Activated CD4-positive, alpha-beta T cell treated with anti-CD3 and anti-CD28 coated beads, Interleukin-2, amount 50 U/mL, for 16 hours (primary cell): Measurements from ENCODE around the gene PCDHGA8.
"Not testable (repeated sequence)": the region's sequence is repeated elsewhere in the genome, so short reads cannot be mapped to it uniquely, and the experiment has no call there.

Experiments
- DNase-seq: peaks from one replicate; pipeline ENCODE4 v3.0.0-alpha.2; 2020

The PCDHGA8 gene

DNA sequence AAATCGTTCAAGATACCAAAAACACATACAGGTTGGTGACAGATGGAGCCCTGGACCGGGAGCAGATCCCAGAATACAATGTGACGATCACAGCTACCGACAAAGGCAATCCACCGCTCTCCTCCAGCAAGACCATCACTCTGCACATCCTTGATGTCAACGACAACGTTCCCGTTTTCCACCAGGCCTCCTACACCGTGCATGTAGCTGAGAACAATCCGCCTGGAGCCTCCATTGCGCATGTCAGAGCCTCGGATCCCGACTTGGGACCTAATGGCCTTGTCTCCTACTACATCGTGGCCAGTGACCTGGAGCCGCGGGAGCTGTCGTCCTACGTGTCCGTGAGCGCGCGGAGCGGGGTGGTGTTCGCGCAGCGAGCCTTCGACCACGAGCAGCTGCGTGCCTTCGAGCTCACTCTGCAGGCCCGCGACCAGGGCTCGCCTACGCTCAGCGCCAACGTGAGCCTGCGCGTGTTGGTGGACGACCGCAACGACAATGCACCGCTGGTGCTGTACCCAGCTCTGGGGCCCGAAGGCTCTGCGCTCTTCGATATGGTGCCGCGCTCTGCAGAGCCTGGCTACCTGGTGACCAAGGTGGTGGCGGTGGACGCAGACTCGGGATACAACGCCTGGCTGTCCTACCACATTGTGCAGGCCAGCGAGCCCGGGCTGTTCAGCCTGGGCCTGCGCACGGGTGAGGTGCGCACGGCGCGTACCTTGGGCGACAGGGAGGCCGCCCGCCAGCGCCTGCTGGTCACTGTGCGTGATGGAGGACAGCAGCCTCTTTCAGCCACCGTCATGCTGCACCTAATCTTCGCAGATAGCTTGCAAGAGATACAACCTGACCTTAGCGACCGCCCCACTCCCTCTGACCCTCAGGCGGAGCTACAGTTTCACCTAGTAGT lies 20.6 kb upstream of the PCDHGA8 start:
- DNase-seq, result no peak

DNA sequence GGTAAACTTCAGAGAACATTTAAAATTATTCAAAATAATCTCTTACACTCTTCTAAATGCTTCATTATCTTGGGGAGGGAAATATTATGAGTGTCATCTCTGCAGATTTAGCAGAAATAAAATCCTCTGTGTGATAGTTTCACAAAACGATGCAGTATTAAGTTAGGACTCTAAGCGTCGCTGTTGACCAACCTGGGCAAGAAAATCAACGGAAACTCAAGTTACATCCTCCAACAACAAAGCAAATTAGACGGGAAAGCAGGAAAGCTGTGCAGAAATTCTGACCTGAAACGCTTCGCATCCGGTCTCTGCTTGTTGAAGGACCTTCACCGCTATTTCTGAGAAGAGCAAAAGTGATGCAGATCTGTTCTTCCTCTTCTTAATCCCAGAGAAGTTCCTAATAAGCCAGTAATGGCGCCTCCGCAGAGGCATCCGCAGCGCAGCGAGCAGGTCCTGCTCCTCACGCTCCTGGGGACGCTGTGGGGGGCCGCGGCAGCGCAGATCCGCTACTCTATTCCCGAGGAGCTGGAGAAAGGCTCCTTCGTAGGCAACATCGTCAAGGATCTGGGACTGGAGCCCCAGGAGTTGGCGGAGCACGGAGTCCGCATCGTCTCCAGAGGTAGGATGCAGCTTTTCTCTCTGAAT lies 18.6 kb upstream of the PCDHGA8 start, which contains the start of gene PCDHGA6:
Gene PCDHGA6 (plus strand): TSS at position 219 of the 645 bp plus-strand sequence. CDS start 193 bp downstream, at position 412.
- DNase-seq, result peak; percentile 6

DNA sequence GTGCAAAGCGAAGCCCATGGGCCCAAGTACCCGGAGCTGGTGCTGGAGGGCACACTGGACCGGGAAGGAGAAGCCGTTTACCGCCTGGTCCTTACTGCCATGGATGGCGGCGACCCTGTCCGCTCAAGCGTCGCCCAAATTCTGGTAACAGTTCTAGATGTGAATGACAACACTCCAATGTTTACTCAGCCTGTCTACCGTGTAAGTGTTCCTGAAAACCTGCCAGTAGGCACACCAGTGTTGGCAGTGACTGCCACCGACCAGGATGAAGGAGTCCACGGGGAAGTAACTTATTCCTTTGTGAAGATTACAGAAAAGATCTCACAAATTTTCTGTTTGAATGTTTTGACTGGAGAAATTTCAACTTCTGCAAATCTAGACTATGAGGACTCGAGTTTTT lies 17.8 kb upstream of the PCDHGA8 start:
- no peak for DNase-seq

DNA sequence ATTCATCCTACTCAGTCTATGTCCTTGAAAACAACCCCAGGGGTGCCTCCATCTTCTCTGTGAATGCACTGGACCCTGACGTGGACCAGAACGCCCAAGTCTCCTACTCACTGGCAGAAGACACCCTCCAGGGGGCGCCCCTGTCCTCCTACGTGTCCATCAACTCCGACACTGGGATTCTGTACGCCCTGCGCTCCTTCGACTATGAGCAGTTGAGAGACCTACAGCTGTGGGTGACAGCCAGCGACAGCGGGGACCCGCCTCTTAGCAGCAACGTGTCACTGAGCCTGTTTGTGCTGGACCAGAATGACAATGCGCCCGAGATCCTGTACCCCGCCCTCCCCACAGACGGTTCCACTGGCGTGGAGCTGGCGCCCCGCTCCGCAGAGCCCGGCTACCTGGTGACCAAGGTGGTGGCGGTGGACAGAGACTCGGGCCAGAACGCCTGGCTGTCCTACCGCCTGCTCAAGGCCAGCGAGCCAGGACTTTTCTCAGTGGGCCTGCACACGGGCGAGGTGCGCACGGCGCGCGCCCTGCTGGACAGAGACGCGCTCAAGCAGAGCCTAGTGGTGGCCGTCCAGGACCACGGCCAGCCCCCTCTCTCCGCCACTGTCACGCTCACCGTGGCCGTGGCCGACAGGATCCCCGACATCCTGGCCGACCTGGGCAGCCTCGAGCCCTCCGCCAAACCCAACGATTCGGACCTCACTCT lies 16.8 kb upstream of the PCDHGA8 start:
- not testable (repeated sequence) for DNase-seq

DNA sequence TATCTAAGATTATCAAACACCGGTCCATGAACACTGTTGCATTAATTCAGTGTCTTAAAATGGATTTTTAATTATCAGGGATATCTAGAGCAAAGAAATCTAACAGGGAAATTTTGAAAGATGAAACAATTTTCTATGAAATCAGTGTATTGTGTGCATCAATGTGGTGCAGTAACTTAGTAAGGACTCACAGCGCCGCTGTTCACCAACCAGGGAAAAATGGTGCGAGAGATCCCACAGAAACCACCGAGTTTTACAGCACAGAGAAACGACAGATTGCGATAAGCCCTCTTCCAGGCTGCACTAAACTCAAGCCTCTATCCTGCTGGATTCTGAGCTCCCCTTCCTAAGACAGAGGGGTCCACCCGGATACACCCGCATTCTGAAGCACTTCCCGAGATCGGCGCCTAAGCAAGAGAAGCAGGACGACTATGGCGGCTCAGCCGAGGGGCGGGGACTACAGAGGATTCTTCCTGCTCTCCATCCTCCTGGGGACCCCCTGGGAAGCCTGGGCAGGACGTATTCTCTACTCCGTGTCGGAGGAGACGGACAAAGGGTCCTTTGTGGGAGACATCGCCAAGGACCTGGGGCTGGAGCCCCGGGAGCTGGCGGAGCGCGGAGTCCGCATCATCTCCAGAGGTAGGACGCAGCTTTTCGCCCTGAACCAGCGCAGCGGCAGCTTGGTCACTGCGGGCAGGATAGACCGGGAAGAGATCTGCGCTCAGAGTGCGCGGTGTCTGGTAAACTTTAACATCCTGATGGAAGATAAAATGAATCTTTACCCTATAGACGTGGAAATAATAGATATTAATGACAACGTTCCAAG lies 9.8 kb upstream of the PCDHGA8 start, which contains the start of gene PCDHGA7:
Gene PCDHGA7 (plus strand): TSS at position 274 of the 826 bp plus-strand sequence. CDS start 158 bp downstream, at position 432.
- no peak for DNase-seq

DNA sequence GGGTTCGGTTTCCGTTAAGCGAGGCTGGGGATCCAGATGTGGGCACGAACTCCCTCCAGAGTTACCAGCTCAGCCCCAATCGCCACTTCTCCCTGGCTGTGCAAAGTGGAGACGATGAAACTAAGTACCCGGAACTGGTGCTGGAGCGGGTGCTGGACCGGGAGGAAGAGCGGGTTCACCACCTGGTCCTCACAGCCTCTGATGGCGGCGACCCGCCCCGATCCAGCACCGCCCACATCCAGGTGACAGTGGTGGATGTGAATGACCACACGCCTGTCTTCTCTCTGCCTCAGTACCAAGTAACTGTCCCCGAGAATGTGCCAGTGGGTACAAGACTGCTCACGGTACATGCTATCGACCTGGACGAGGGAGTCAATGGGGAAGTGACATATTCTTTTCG lies 9.1 kb upstream of the PCDHGA8 start:
- no peak for DNase-seq

DNA sequence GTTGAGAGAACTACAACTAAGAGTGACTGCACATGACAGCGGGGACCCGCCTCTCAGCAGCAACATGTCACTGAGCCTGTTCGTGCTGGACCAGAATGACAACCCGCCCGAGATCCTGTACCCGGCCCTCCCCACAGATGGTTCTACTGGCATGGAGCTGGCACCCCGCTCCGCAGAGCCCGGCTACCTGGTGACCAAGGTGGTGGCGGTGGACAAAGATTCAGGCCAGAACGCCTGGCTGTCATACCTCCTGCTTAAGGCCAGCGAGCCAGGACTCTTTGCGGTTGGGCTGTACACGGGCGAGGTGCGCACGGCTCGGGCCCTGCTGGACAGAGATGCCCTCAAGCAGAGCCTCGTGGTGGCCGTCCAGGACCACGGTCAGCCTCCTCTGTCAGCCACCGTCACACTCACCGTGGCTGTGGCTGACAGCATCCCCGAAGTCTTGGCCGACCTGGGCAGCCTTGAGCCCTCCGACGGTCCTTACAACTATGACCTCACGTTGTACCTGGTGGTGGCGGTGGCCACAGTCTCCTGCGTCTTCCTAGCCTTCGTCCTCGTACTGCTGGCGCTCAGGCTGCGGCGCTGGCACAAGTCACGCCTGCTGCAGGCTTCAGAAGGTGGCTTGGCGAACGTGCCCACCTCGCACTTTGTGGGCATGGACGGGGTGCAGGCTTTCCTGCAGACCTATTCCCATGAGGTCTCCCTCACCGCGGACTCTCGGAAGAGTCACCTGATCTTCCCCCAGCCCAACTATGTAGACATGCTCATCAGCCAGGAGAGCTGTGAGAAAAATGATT lies 7.8 kb upstream of the PCDHGA8 start:
- DNase-seq, result no peak

DNA sequence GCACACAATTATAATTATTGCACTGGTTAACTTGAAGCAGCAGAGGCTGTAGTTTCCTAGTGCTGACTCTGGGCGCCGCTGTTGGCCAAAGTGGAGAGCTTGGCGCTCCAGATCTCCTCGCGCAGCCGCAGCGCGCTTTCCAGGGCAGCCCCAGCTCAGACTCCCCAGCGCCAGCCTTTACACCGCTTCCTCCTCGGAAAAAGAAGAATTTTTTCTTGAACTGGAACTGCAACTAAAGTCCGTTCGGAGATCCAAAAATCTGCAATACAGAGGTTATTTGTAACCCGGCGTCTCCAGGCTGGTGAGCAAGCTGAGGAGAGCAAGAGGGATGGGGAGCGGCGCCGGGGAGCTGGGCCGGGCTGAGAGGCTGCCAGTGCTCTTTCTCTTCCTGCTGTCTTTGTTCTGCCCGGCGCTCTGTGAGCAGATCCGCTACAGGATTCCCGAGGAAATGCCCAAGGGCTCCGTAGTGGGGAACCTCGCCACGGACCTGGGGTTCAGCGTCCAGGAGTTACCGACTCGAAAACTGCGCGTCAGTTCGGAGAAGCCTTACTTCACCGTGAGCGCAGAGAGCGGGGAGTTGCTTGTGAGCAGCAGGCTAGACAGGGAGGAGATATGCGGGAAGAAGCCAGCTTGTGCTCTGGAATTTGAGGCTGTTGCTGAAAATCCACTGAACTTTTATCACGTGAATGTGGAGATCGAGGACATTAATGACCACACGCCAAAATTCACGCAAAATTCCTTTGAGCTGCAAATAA lies 4.7 kb upstream of the PCDHGA8 start, which contains the start of gene PCDHGB4:
Gene PCDHGB4 (plus strand): TSS at position 142 of the 755 bp plus-strand sequence. CDS start 187 bp downstream, at position 329.
- DNase-seq, result peak; percentile 26

DNA sequence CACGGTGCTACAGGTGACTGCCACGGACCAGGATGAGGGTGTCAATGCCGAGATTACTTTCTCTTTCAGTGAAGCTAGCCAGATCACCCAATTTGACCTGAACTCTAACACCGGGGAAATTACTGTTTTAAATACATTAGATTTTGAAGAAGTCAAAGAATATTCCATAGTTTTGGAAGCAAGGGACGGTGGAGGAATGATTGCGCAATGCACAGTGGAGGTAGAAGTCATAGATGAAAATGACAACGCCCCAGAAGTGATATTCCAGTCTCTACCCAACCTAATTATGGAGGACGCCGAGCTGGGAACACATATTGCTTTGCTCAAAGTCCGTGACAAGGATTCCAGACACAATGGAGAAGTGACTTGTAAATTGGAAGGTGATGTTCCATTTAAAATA lies 3.8 kb upstream of the PCDHGA8 start:
- DNase-seq, result no peak

DNA sequence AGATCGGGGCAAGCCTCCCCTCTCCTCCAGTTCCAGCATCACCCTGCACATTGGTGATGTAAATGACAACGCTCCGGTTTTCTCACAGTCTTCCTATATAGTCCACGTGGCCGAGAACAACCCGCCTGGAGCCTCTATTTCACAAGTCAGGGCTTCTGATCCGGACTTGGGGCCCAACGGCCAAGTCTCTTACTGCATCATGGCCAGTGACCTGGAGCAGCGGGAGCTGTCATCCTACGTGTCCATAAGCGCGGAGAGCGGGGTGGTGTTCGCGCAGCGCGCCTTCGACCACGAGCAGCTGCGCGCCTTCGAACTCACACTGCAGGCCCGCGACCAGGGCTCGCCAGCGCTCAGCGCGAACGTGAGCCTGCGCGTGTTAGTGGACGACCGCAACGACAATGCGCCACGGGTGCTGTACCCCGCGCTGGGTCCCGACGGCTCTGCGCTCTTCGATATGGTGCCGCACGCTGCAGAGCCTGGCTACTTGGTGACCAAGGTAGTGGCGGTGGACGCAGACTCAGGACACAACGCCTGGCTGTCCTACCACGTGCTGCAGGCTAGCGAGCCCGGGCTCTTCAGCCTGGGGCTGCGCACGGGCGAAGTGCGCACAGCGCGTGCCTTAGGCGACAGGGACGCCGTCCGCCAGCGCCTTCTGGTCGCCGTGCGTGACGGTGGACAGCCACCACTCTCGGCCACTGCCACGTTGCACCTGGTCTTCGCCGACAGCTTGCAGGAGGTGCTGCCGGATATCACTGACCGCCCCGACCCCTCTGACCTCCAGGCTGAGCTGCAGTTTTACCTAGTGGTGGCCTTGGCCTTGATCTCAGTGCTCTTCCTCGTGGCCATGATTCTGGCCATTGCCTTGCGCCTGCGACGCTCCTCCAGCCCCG lies 3.0 kb upstream of the PCDHGA8 start:
- no peak for DNase-seq

DNA sequence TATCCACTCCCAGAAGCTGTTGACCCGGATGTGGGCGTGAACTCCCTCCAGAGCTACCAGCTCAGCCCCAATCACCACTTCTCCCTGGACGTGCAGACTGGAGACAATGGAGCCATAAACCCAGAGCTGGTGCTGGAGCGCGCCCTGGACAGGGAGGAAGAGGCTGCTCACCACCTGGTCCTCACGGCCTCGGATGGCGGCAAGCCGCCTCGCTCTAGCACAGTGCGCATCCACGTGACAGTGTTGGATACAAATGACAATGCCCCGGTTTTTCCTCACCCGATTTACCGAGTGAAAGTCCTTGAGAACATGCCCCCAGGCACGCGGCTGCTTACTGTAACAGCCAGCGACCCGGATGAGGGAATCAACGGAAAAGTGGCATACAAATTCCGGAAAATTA lies 834 bp downstream of the PCDHGA8 start:
- no peak for DNase-seq

DNA sequence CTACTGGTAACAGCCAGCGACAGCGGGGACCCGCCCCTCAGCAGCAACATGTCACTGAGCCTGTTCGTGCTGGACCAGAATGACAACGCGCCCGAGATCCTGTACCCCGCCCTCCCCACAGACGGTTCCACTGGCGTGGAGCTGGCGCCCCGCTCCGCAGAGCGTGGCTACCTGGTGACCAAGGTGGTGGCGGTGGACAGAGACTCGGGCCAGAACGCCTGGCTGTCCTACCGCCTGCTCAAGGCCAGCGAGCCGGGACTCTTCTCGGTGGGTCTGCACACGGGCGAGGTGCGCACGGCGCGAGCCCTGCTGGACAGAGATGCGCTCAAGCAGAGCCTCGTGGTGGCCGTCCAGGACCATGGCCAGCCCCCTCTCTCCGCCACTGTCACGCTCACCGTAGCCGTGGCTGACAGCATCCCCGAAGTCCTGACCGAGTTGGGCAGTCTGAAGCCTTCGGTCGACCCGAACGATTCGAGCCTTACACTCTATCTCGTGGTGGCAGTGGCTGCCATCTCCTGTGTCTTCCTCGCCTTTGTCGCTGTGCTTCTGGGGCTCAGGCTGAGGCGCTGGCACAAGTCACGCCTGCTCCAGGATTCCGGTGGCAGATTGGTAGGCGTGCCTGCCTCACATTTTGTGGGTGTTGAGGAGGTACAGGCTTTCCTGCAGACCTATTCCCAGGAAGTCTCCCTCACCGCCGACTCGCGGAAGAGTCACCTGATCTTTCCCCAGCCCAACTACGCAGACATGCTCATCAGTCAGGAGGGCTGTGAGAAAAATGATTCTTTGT lies 2.2 kb downstream of the PCDHGA8 start:
- DNase-seq, result not testable (repeated sequence)

DNA sequence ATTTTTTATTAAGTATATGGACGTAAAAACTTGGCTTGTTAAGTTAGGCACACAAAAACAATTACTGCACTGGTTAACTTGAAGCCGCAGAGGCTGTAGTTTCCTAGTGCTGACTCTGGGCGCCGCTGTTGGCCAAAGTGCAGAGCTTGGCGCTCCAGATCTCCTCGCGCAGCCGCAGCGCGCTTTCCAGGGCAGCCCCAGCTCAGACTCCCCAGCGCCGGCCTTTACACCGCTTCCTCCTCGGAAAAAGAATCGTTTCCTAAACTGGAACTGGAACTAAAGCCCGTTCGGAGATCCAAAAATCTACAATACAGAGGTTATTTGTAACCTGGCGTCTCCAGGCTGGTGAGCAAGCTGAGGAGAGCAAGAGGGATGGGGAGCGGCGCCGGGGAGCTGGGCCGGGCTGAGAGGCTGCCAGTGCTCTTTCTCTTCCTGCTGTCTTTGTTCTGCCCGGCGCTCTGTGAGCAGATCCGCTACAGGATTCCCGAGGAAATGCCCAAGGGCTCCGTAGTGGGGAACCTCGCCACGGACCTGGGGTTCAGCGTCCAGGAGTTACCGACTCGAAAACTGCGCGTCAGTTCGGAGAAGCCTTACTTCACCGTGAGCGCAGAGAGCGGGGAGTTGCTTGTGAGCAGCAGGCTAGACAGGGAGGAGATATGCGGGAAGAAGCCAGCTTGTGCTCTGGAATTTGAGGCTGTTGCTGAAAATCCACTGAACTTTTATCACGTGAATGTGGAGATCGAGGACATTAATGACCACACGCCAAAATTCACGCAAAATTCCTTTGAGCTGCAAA lies 5.5 kb downstream of the PCDHGA8 start, which contains the start of gene PCDHGB5:
Gene PCDHGB5 (plus strand): TSS at position 192 of the 796 bp plus-strand sequence. CDS start 181 bp downstream, at position 373.
- DNase-seq, result peak; percentile 48

DNA sequence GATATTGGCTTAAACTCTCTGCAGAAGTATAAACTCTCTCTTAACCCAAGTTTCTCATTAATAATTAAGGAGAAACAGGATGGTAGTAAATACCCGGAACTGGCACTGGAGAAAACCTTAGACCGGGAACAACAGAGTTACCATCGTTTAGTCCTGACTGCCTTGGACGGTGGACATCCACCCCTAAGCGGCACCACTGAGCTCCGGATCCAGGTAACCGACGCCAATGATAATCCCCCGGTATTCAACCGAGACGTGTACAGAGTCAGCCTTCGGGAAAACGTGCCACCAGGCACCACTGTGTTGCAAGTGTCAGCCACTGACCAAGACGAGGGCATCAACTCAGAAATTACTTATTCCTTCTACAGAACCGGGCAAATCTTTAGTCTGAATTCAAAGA lies 6.2 kb downstream of the PCDHGA8 start:
- DNase-seq, result no peak

DNA sequence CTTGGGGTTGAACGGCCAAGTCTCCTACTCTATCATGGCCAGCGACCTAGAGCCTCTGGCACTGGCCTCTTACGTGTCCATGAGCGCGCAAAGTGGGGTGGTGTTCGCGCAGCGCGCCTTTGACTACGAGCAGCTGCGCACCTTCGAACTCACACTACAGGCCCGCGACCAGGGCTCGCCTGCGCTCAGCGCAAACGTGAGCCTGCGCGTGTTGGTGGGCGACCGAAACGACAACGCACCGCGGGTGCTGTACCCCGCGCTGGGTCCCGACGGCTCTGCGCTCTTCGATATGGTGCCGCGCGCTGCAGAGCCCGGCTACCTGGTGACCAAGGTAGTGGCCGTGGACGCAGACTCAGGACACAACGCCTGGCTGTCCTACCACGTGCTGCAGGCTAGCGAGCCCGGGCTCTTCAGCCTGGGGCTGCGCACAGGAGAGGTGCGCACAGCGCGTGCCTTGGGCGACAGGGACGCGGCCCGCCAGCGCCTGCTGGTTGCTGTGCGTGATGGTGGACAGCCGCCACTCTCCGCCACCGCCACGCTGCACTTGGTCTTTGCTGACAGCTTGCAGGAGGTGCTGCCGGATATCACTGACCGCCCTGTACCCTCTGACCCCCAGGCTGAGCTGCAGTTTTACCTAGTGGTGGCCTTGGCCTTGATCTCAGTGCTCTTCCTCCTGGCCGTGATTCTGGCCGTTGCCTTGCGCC lies 7.3 kb downstream of the PCDHGA8 start:
- no peak for DNase-seq

DNA sequence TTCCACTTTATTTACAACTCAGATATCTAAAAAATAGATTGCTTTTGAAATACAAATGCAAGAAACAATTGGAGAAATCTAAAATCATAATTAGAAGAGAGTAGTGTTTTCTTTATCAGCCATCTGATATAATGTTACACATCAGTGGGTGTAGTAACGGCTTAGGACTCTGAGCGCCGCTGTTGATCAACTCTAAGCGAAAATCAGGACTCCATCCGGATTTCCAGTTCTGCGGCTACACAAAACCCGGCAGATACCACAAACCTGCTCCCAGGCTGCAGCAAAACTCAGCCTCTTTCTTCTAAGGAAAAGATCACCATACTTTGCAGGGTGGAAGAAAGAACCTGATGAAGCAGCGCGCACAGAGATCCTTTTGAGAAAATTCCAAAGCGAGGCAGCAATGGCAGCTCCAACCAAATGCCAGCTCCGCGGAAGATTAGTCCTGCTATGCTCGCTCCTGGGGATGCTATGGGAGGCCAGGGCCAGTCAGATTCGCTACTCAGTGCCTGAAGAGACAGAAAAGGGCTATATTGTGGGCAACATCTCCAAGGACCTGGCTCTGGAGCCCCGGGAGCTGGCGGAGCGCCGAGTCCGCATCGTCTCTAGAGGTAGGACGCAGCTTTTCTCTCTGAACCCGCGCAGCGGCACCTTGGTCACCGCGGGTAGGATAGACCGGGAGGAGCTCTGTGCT lies 10.3 kb downstream of the PCDHGA8 start, which contains the start of gene PCDHGA9:
Gene PCDHGA9 (plus strand): TSS at position 226 of the 691 bp plus-strand sequence. CDS start 175 bp downstream, at position 401.
- no peak for DNase-seq
